ES-I3 (cell line): ENCODE measurements around the gene TNRC6A.
"Not testable (repeated sequence)": the region's sequence is repeated elsewhere in the genome, so short reads cannot be mapped to it uniquely, and the experiment has no call there.

Source experiments
- H3K36me3 ChIP-seq: 2 replicates; pipeline ENCODE4 v1.6.1; 2013; ENCODE audit warnings: mild to moderate bottlenecking, low read length, control low read depth, moderate library complexity; ENCODE audit not compliant: insufficient read depth
- H3K4me1 ChIP-seq: 2 replicates; pipeline ENCODE4 v1.6.1; 2013; ENCODE audit warnings: mild to moderate bottlenecking, control low read depth, low read length; ENCODE audit not compliant: insufficient read depth
- H3K9ac ChIP-seq: 2 replicates; pipeline ENCODE4 v1.6.1; 2013; ENCODE audit warnings: low read depth, mild to moderate bottlenecking, low read length, moderate library complexity
- H3K9me3 ChIP-seq: 2 replicates; pipeline ENCODE4 v1.6.1; 2013; ENCODE audit warnings: mild to moderate bottlenecking, low read length, moderate library complexity; ENCODE audit not compliant: control insufficient read depth, insufficient read depth

TNRC6A gene

GRCh38 chr16:24845031-24845365, 115.5 kb downstream of the TNRC6A start:
- not testable (repeated sequence) for H3K9me3 ChIP-seq, H3K9ac ChIP-seq, H3K4me1 ChIP-seq, H3K36me3 ChIP-seq

- no peaks in the 10 kb centered on the region for H3K9me3 ChIP-seq
- peaks cover 6% of the 10 kb centered on the region; the same call in 1 of the 2 replicates for H3K4me1 ChIP-seq
- H3K36me3 ChIP-seq = no peaks in the 10 kb centered on the region
- no peak within 1 kb of the TSS for H3K9ac ChIP-seq
Measured at GRCh38 chr16:24845726-24846547, 116.5 kb downstream of the TNRC6A start, which contains the start of gene SLC5A11. SLC5A11 (plus strand) TSS chr16:24845963; CDS start chr16:24858644, 12,681 bp downstream.

- no peak overlapping the region for H3K9ac ChIP-seq
- peaks cover 6% of the 10 kb centered on the region; the same call in 1 of the 2 replicates for H3K4me1 ChIP-seq
- H3K9me3 ChIP-seq = no peaks in the 10 kb centered on the region
- no peaks in the 10 kb centered on the region for H3K36me3 ChIP-seq
Measured at GRCh38 chr16:24846548-24847357, 117.3 kb downstream of the TNRC6A start.

- H3K36me3 ChIP-seq = no peaks in the 10 kb centered on the region
- H3K4me1 ChIP-seq = peaks cover 6% of the 10 kb centered on the region; the same call in 1 of the 2 replicates
- no peaks in the 10 kb centered on the region for H3K9me3 ChIP-seq
- no peak overlapping the region for H3K9ac ChIP-seq
Measured at GRCh38 chr16:24847358-24847664, 117.9 kb downstream of the TNRC6A start.

GRCh38 chr16:24848065-24848464, 118.6 kb downstream of the TNRC6A start:
- no peaks in the 10 kb centered on the region for H3K36me3 ChIP-seq
- H3K9ac ChIP-seq = no peak overlapping the region
- H3K9me3 ChIP-seq = no peaks in the 10 kb centered on the region
- H3K4me1 ChIP-seq = peaks cover 6% of the 10 kb centered on the region; the same call in 1 of the 2 replicates

GRCh38 chr16:24849641-24850040, 120.2 kb downstream of the TNRC6A start:
- H3K9me3 ChIP-seq = no peaks in the 10 kb centered on the region
- H3K4me1 ChIP-seq = peaks cover 1% of the 10 kb centered on the region; the same call in 1 of the 2 replicates
- H3K9ac ChIP-seq = no peak overlapping the region
- H3K36me3 ChIP-seq = no peaks in the 10 kb centered on the region

GRCh38 chr16:24850289-24850938, 121.0 kb downstream of the TNRC6A start:
- Histone ChIP-seq H3K9me3 (no peaks in the 10 kb centered on the region), H3K9ac (no peak overlapping the region), H3K4me1 (no peaks in the 10 kb centered on the region), H3K36me3 (no peaks in the 10 kb centered on the region)

- no peaks in the 10 kb centered on the region for H3K9me3 ChIP-seq
- H3K4me1 ChIP-seq = no peaks in the 10 kb centered on the region
- H3K36me3 ChIP-seq = no peaks in the 10 kb centered on the region
- no peak overlapping the region for H3K9ac ChIP-seq
Measured at GRCh38 chr16:24851700-24852099, 122.2 kb downstream of the TNRC6A start.

GRCh38 chr16:24852281-24852721, 122.8 kb downstream of the TNRC6A start:
- Histone ChIP-seq H3K9me3 (no peaks in the 10 kb centered on the region), H3K4me1 (no peaks in the 10 kb centered on the region), H3K9ac (no peak overlapping the region), H3K36me3 (no peaks in the 10 kb centered on the region)

GRCh38 chr16:24853169-24853824, 123.8 kb downstream of the TNRC6A start:
- no peaks in the 10 kb centered on the region for H3K9me3 ChIP-seq
- no peaks in the 10 kb centered on the region for H3K4me1 ChIP-seq
- no peak overlapping the region for H3K9ac ChIP-seq
- no peaks in the 10 kb centered on the region for H3K36me3 ChIP-seq

- Histone ChIP-seq H3K36me3 (no peaks in the 10 kb centered on the region), H3K9ac (no peak overlapping the region), H3K9me3 (no peaks in the 10 kb centered on the region), H3K4me1 (no peaks in the 10 kb centered on the region)
Measured at GRCh38 chr16:24853830-24854229, 124.4 kb downstream of the TNRC6A start.

- Histone ChIP-seq H3K9ac (no peak overlapping the region), H3K4me1 (no peaks in the 10 kb centered on the region), H3K9me3 (no peaks in the 10 kb centered on the region), H3K36me3 (no peaks in the 10 kb centered on the region)
Measured at GRCh38 chr16:24854607-24855171, 125.2 kb downstream of the TNRC6A start.

- Histone ChIP-seq H3K4me1 (no peaks in the 10 kb centered on the region), H3K36me3 (no peaks in the 10 kb centered on the region), H3K9me3 (no peaks in the 10 kb centered on the region), H3K9ac (no peak overlapping the region)
Measured at GRCh38 chr16:24855678-24856077, 126.2 kb downstream of the TNRC6A start.

- H3K9me3 ChIP-seq, H3K4me1 ChIP-seq, H3K9ac ChIP-seq, H3K36me3 ChIP-seq: not testable (repeated sequence)
Measured at GRCh38 chr16:24856871-24857270, 127.4 kb downstream of the TNRC6A start.
